Activated B cell treated with CpG ODN at 0.5 μM for 24 hours (primary cell): ENCODE results near the gene VSTM4. TPM values are rescaled to one million over a fixed set of nuclear protein-coding genes. Genes with fewer than 3 reads are reported as not detected.

Source experiments
- ATAC-seq: fragments of 200-7000 bp; cut with Tn5 transposase; one replicate; pipeline ENCODE4 v1.10.0; 2021; ENCODE audit warnings: low read depth, mild to moderate bottlenecking, moderate library complexity
- CTCF ChIA-PET: fragments of 350-600 bp; sonication (Branson Sonifier 250); formaldehyde crosslinking; loops from one replicate; lab custom pipeline; 2021; ENCODE audit warnings: antibody characterized with exemption; lab: Charles Lee
- POLR2A ChIA-PET: fragments of 350-600 bp; sonication (Branson Sonifier 250); formaldehyde crosslinking; loops from one replicate; lab custom pipeline; 2021; ENCODE audit warnings: antibody characterized with exemption; lab: Charles Lee
- DNase-seq: peaks from one replicate; pipeline ENCODE4 v3.0.0; 2022
- H3K27ac Mint-ChIP-seq: one replicate; pipeline ENCODE4 v1.8.0; 2020; ENCODE audit warnings: mixed read lengths
- H3K27me3 Mint-ChIP-seq: one replicate; pipeline ENCODE4 v1.8.0; 2021; ENCODE audit warnings: mixed read lengths
- H3K36me3 Mint-ChIP-seq: one replicate; pipeline ENCODE4 v1.8.0; 2021; ENCODE audit warnings: low read depth, mixed read lengths
- H3K4me1 Mint-ChIP-seq: one replicate; pipeline ENCODE4 v1.8.0; 2021; ENCODE audit warnings: mixed read lengths
- H3K4me3 Mint-ChIP-seq: one replicate; pipeline ENCODE4 v1.8.0; 2020; ENCODE audit warnings: mild to moderate bottlenecking, mixed read lengths
- H3K9me3 Mint-ChIP-seq: one replicate; pipeline ENCODE4 v1.8.0; 2020; ENCODE audit warnings: mixed read lengths
- intact Hi-C: fragments of 100-400 bp; cut with micrococcal nuclease; formaldehyde crosslinking; loops from one replicate; pipeline ENCODE4 v1.15.1; 2024
- total RNA-seq: library from RNA; stranded (reverse); gene quantifications from 2 replicates; pipeline ENCODE4 v1.2.3, GENCODE V29; 2022
- TF ChIP-seq, protein P1 (sequence below): fragments of 200-600 bp; IDR thresholded peaks from one replicate; pipeline ENCODE4 v1.8.0; 2022; ENCODE audit warnings: antibody characterized with exemption, mild to moderate bottlenecking

Gene VSTM4
- total RNA-seq, 1 donor from 2014 or later = not detected

- TF ChIP-seq, protein P1, sequence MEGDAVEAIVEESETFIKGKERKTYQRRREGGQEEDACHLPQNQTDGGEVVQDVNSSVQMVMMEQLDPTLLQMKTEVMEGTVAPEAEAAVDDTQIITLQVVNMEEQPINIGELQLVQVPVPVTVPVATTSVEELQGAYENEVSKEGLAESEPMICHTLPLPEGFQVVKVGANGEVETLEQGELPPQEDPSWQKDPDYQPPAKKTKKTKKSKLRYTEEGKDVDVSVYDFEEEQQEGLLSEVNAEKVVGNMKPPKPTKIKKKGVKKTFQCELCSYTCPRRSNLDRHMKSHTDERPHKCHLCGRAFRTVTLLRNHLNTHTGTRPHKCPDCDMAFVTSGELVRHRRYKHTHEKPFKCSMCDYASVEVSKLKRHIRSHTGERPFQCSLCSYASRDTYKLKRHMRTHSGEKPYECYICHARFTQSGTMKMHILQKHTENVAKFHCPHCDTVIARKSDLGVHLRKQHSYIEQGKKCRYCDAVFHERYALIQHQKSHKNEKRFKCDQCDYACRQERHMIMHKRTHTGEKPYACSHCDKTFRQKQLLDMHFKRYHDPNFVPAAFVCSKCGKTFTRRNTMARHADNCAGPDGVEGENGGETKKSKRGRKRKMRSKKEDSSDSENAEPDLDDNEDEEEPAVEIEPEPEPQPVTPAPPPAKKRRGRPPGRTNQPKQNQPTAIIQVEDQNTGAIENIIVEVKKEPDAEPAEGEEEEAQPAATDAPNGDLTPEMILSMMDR = no peak
- ATAC-seq (no peak), DNase-seq (no peak)
- ChIA-PET POLR2A (interaction anchor here (0.7 kb wide), 1 partner anchor 227 kb away, joined by 3 read pairs; no protein-coding TSS in a partner anchor), CTCF (no interaction called here)
- Mint-ChIP-seq H3K4me1 (no peaks in the 10 kb centered on the region), H3K4me3 (no peak overlapping the region), H3K36me3 (peaks cover 8% of the 10 kb centered on the region), H3K27me3 (peaks cover 8% of the 10 kb centered on the region), H3K27ac (no peak overlapping the region), H3K9me3 (peaks cover 5% of the 10 kb centered on the region)
- intact Hi-C loops = no loop called here
Measured at GRCh38 chr10:49152663-49153062, 37.3 kb upstream of the VSTM4 start.

GRCh38 chr10:49152037-49152436 lies 36.7 kb upstream of the VSTM4 start:
- Mint-ChIP-seq H3K9me3 (peaks cover 6% of the 10 kb centered on the region), H3K4me3 (no peak overlapping the region), H3K27me3 (peaks cover 10% of the 10 kb centered on the region), H3K36me3 (peaks cover 10% of the 10 kb centered on the region), H3K27ac (no peak overlapping the region), H3K4me1 (no peaks in the 10 kb centered on the region)
- intact Hi-C loops = no loop called here
- ATAC-seq (no peak), DNase-seq (no peak)
- ChIA-PET CTCF (no interaction called here), POLR2A (interaction anchor here (0.7 kb wide), 1 partner anchor 228 kb away, joined by 3 read pairs; no protein-coding TSS in a partner anchor)
- TF ChIP-seq, protein P1 = no peak

DNA sequence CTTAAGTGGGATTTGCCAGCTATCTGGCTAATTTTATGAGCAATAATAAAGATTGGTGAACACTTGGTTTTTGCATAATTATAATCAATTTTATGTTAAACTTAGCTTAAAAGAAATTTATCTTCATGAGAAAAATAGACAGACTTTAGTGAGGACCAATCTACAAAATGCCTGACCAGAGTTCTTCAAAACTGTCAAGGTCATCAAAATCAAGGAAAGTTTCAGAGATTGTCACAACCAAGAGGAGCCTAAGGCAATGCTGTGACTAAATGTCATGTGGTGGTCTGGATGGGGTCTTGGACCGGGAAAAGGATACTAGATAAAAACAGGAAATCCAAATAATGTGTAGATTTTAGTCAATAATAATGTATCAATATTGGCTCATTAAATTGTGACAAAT lies 36.2 kb upstream of the VSTM4 start:
- Mint-ChIP-seq H3K4me1 (no peaks in the 10 kb centered on the region), H3K27me3 (peaks cover 10% of the 10 kb centered on the region), H3K4me3 (no peak overlapping the region), H3K27ac (no peak overlapping the region), H3K36me3 (peaks cover 10% of the 10 kb centered on the region), H3K9me3 (peaks cover 6% of the 10 kb centered on the region)
- TF ChIP-seq, protein P1 = no peak
- ATAC-seq (no peak), DNase-seq (no peak)
- ChIA-PET CTCF (no interaction called here), POLR2A (no interaction called here)
- intact Hi-C loops = no loop called here

GRCh38 chr10:49151025-49151445 lies 35.7 kb upstream of the VSTM4 start:
- TF ChIP-seq, protein P1 = no peak
- Mint-ChIP-seq H3K36me3 (peaks cover 10% of the 10 kb centered on the region), H3K27me3 (peaks cover 10% of the 10 kb centered on the region), H3K9me3 (peaks cover 6% of the 10 kb centered on the region), H3K27ac (no peak overlapping the region), H3K4me3 (no peak overlapping the region), H3K4me1 (no peaks in the 10 kb centered on the region)
- ChIA-PET POLR2A (no interaction called here), CTCF (no interaction called here)
- DNase-seq (no peak), ATAC-seq (no peak)
- intact Hi-C loops = no loop called here

- DNase-seq (no peak), ATAC-seq (no peak)
- TF ChIP-seq, protein P1 = no peak
- H3K4me3 Mint-ChIP-seq = no peak overlapping the region
- H3K36me3 Mint-ChIP-seq = peaks cover 7% of the 10 kb centered on the region
- CTCF ChIA-PET = no interaction called here
- H3K9me3 Mint-ChIP-seq = peaks cover 6% of the 10 kb centered on the region
- no peaks in the 10 kb centered on the region for H3K4me1 Mint-ChIP-seq
- intact Hi-C loops = no loop called here
- peaks cover 10% of the 10 kb centered on the region for H3K27me3 Mint-ChIP-seq
- POLR2A ChIA-PET = no interaction called here
- H3K27ac Mint-ChIP-seq = no peak overlapping the region
Measured at GRCh38 chr10:49150426-49150825, 35.1 kb upstream of the VSTM4 start.
